ENCODE data around the gene RPP21.

- TF ChIP-seq CTCF (conservative IDR thresholded peaks at IDR 0.05) (no peak), ZFX (IDR thresholded peaks at IDR 0.05) (no peak)
Observed at GRCh38 chr6:30341218-30341617, 3.7 kb upstream of the RPP21 start.
